Measurements from ENCODE around the gene CFAP157.

The CFAP157 gene

DNA sequence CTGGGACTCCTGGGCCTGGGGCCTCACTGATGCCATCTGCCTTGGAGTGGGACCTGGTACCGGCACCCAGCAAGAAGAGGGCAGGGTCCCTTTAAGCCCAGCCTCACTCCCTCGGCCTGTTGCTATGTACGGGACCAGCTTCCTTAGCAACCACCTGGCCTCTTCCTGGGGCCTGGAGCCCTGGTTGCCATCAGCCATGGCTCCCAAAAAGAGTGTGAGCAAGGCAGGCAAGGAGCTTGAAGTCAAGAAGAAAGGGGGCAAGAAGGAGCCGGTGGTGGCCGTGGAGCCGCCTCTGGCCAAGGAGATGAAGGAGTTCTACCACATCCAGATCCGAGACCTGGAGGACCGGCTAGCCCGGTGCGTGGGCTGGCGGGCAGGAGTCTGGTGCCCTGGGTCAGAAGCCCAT, at the start of gene CFAP157:
Gene CFAP157, plus strand, starts transcription at position 153 of the 406 bp plus-strand sequence. Its CDS starts 44 bp downstream, at position 197.
- DNase-seq, result no peak

GRCh38 chr9:127658428-127658827, 48.4 kb upstream of the CFAP157 start:
- no peak for DNase-seq

GRCh38 chr9:127660886-127661741, 45.7 kb upstream of the CFAP157 start:
- DNase-seq, result peak; percentile 73 to 99

DNA sequence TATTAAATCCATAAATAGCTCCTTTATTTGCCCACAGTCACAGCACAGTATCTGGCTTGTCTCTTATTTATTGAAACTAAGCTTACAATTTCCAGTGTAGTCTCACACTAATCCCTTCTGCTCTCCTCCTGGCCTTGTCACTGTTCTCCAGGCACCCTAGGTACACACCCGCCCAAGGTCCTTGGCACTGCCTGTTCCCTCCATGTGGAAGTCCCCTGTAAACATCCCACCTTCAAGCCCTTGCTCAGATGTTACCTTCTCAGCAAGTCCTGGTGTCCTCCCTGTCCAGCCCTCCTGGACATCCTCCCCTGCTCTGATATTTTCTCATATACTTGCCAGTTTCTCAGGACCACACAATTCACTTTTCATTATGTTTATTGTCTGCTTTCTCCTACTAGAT, 44.2 kb upstream of the CFAP157 start:
- DNase-seq, result no peak

DNA sequence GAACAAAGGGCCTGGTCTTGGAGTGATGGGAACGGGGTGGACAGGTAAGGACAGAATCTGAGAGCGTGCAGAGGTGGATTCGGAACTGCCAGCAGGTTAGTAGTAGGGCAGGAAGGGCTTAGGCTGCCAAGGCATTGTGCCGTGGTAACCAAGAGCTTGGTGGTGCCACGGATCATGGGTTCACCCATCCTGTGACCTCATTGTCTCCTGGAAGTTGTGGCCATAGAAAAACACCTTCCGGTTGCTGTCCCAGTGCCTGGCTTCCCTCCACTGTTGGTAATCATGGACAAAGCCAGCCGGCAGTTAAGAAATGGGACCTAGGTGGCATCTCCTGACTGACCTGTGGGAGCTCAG, 42.5 kb upstream of the CFAP157 start:
- no peak for DNase-seq

GRCh38 chr9:127664678-127665507, 41.9 kb upstream of the CFAP157 start:
- DNase-seq, result no peak

DNA sequence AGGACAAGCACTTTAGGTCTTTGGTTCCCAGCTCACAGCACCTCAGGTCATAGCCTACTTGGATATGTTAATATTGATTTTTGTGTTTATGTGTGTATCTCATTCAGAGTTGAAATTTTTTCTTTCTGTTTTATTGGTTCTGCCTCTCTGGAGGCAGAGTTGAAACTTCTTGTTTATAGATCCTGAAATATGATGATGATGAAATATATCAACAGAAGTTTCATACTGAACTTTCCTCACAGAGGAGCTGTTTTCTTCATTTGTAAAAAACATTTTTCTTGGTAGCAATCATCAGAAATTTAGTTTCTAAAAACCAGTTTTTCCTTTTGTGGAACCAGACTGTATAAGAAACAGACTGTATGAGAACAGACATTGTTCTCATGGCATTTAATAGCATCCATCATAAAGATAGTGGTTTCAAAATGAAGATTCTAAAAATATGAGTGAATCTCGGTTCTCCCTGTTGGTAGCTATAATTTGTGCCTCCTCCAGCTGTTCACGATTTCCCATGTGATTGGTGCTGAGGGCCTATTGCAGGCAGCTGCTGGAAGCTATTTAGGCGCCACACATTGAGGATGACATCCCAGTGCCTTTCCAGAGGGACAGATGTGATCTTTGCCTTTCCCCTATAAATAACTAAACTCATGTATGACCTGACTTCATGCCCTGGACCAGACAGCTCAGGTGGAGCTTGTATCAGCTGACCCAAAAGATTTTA, 39.5 kb upstream of the CFAP157 start:
- DNase-seq, result no peak

GRCh38 chr9:127667906-127668305, 38.9 kb upstream of the CFAP157 start:
- DNase-seq, result no peak

DNA sequence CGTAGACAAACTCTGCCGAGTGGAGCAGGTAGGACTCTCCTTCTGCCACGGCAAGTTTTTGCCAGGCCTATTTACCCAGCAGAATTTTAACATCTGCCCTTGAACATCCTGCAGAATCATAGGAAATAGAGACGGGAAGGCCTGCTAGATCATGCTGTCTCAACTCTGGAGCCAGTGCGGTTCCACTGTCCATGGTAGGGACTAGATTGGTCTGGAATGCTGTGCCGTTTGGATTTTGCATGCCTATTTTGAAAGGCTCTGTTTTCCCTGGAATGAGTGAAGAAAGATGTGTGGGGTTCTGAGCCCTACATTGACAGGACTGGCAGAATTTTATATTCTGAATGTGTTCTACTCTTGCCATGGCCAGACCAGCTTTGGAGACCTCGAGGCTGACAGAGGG, 33.6 kb upstream of the CFAP157 start:
- DNase-seq, result no peak

DNA sequence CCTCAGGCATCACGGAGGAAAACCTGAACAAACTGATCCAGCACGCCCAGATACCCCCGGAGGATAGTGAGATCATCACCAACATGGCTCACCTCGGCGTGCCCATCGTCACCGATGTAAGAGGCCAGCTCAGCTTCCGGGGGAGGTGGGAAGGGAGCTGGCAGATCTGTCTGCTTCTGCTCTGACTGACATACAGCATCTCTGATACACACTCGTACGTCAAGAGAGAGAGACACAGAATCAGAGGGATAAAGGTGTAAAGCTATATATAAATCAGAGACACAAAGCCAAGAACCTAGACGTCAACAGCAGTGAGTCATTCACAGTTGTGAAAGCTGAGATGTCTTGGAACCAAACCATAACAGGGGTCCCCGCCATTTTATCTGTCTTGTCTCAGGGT, 30.1 kb upstream of the CFAP157 start:
- no peak for DNase-seq

- no peak for DNase-seq
Measured at GRCh38 chr9:127679506-127679905, 27.3 kb upstream of the CFAP157 start.

DNA sequence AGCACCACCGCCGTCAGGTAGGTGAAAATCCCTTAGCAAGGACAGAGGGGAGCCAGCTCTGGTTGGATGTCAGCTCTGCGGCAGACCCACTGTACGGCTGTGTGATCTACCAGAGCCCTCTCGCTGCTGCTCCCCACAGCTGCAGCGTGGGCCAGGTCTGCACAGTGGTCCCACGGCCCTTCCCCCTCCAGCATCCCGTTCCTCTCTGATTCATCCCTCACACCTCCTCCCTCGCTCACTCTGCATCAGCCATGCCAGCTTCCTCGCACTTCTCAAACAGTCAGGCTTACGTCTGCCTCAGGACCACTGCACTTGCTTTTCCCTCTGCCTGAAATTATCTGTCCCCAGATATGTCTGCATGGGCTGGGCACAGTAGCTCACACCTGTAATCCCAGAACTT, 26.6 kb upstream of the CFAP157 start:
- DNase-seq, result no peak

GRCh38 chr9:127680846-127681245, 25.9 kb upstream of the CFAP157 start:
- DNase-seq, result no peak

GRCh38 chr9:127682351-127683136, 24.2 kb upstream of the CFAP157 start:
- DNase-seq, result no peak

- no peak for DNase-seq
Measured at GRCh38 chr9:127683723-127684122, 23.1 kb upstream of the CFAP157 start.

DNA sequence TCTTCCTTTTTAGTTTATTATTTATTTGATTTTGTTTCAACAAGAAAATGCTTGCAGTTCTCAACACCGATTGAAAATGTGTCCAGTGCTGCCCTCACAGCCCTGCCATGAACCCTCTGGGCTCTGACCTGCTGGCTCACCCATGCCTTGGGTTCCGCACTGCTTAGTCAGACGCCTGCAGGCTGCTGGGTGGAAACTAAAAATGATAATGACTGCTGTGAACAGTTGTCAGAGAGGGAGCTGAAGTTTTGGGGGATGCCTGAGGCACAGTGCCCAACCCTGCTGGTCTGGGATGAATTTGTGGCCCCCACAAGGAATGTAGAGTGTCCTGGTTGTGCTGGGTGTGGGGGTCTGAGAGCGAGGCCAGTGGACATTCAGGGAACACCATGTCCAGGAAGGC, 22.2 kb upstream of the CFAP157 start:
- DNase-seq, result no peak

GRCh38 chr9:127686461-127687393, 20.1 kb upstream of the CFAP157 start:
- no peak for DNase-seq

DNA sequence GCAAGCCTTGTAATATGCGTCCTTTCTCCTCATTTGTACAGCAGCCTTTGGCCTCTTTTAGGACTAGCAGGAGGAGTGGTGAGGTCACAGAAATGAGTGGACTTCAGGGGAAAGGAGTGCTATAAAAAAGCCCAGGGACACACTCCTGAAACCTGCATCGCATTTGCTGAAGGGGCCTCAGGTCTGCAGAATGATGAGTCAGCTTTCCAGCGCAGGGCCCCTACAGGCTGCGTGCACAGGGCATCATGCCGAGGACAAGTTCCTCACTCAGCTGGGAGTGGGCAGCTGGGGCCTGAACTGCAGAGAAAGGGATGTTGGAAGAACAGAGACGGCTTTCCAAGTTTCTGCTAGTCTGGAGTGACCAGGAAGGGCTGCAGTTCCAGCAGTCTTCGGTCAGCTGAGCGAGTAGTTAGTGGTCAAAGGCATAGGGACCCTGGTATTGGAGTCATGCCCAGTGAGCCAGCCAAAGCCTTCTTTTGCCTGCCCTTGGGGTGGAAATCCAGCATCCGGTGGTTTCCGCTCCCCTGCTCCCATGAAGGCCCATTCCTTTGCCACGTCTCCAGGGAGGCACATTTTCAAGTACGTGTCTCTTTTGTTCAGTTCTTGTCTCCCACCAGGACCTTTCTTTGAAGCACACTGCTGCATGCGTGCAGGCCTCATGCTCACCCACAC, 17.3 kb upstream of the CFAP157 start:
- DNase-seq, result no peak

DNA sequence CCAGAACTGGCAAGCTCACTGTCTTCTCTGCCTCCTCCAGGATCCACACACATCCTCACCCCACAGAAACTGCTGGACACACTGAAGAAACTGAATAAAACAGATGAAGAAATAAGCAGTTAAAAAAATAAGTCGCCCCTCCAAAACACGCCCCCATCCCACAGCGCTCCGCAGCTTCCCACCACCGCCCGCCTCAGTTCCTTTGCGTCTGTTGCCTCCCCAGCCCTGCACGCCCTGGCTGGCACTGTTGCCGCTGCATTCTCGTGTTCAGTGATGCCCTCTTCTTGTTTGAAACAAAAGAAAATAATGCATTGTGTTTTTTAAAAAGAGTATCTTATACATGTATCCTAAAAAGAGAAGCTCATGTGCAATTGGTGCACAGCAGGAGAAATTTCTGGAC, 16.1 kb upstream of the CFAP157 start:
- DNase-seq, result no peak

- DNase-seq, result no peak
Measured at GRCh38 chr9:127692071-127692470, 14.7 kb upstream of the CFAP157 start.

- DNase-seq, result no peak
Measured at GRCh38 chr9:127693143-127693542, 13.6 kb upstream of the CFAP157 start.

Measured in cerebellar nuclear complex (tissue), 1 donor.